GM18519 (cell line): ENCODE data around the gene MACROD2.
"Not testable (repeated sequence)": the region's sequence is repeated elsewhere in the genome, so short reads cannot be mapped to it uniquely, and the experiment has no call there.

Experiments used
- ATAC-seq: cut with Tn5 transposase; IDR thresholded peaks from one replicate; pipeline ENCODE4 v1.9.1; 2021; ENCODE audit warnings: mild to moderate bottlenecking, moderate library complexity; ENCODE audit not compliant: unreplicated experiment, low FRiP score

MACROD2 gene

GRCh38 chr20:15951658-15952057 is 1956.3 kb downstream of the MACROD2 start:
- no peak for ATAC-seq

- no peak for ATAC-seq
These were observed 1962.8 kb downstream of the MACROD2 start for GRCh38 chr20:15958142-15958541.

GRCh38 chr20:15965165-15965564 is 1969.8 kb downstream of the MACROD2 start:
- no peak for ATAC-seq

- no peak for ATAC-seq
These were observed 1972.0 kb downstream of the MACROD2 start for GRCh38 chr20:15967334-15967733.

GRCh38 chr20:15976047-15976736 is 1980.9 kb downstream of the MACROD2 start:
- ATAC-seq: no peak

- no peak for ATAC-seq
These were observed 1981.7 kb downstream of the MACROD2 start for GRCh38 chr20:15977026-15977425.

- ATAC-seq: no peak
These were observed 1982.4 kb downstream of the MACROD2 start for GRCh38 chr20:15977758-15978157.

GRCh38 chr20:15985494-15986368 is 1990.4 kb downstream of the MACROD2 start:
- ATAC-seq: not testable (repeated sequence)

GRCh38 chr20:15986690-15987089 is 1991.4 kb downstream of the MACROD2 start:
- ATAC-seq: peak; percentile 96

- ATAC-seq: no peak
These were observed 1996.0 kb downstream of the MACROD2 start for GRCh38 chr20:15991279-15991678.

GRCh38 chr20:15992564-15992963 is 1997.2 kb downstream of the MACROD2 start:
- ATAC-seq: no peak

GRCh38 chr20:16000112-16000511 is 2004.8 kb downstream of the MACROD2 start:
- no peak for ATAC-seq

- ATAC-seq: no peak
These were observed 2006.0 kb downstream of the MACROD2 start for GRCh38 chr20:16001286-16001685.

- no peak for ATAC-seq
These were observed 2008.0 kb downstream of the MACROD2 start for GRCh38 chr20:16003310-16003709.

- ATAC-seq: no peak
These were observed 2009.0 kb downstream of the MACROD2 start for GRCh38 chr20:16004108-16004854.

- no peak for ATAC-seq
These were observed 2010.0 kb downstream of the MACROD2 start for GRCh38 chr20:16005021-16005914.

- no peak for ATAC-seq
These were observed 2010.7 kb downstream of the MACROD2 start for GRCh38 chr20:16005915-16006493.

GRCh38 chr20:16007164-16007563 is 2011.8 kb downstream of the MACROD2 start:
- ATAC-seq: peak; percentile 94

GRCh38 chr20:16007962-16008361 is 2012.6 kb downstream of the MACROD2 start:
- no peak for ATAC-seq

GRCh38 chr20:16011056-16011455 is 2015.7 kb downstream of the MACROD2 start:
- no peak for ATAC-seq
